GM19035 (cell line): ENCODE measurements around the gene RNF5.
"Not testable (repeated sequence)": the region's sequence is repeated elsewhere in the genome, so short reads cannot be mapped to it uniquely, and the experiment has no call there.

Source experiments
- ATAC-seq: cut with Tn5 transposase; IDR thresholded peaks from one replicate; pipeline ENCODE4 v1.9.1; 2021; ENCODE audit not compliant: unreplicated experiment

Gene RNF5, protein sequence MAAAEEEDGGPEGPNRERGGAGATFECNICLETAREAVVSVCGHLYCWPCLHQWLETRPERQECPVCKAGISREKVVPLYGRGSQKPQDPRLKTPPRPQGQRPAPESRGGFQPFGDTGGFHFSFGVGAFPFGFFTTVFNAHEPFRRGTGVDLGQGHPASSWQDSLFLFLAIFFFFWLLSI

GRCh38 chr6:32177788-32178546, at the start of gene RNF5:
Gene RNF5, plus strand, starts transcription at chr6:32178405. Its CDS starts 107 bp downstream, at chr6:32178512.
- peak; percentile 78 for ATAC-seq

DNA sequence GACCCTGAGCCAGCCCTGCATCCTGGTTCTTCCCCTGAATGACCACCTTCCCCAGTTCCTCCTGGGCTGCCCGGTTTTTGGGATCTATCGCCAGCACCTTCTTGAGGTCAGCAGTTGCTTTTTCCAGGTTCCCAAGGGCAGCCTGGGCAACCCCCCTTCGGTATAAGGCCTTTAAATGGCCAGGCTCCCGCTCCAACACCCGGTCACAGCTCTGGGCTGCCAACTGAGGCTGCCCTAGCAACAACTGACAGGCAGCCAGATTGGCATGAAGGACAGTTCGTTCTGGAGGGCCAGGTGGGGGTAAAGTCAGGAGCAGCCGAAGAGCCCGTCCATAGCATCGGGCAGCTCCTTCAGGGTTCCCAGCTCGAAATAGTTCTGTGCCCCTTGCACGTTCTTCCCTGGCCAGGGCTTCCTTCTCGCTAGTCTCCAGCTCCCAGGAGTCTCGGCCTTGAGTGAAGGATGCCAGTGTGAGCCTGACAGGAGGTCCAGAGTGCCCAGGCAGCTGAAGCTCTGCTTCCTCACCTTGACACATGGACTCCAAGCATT, 49.4 kb upstream of the RNF5 start:
- no peak for ATAC-seq

DNA sequence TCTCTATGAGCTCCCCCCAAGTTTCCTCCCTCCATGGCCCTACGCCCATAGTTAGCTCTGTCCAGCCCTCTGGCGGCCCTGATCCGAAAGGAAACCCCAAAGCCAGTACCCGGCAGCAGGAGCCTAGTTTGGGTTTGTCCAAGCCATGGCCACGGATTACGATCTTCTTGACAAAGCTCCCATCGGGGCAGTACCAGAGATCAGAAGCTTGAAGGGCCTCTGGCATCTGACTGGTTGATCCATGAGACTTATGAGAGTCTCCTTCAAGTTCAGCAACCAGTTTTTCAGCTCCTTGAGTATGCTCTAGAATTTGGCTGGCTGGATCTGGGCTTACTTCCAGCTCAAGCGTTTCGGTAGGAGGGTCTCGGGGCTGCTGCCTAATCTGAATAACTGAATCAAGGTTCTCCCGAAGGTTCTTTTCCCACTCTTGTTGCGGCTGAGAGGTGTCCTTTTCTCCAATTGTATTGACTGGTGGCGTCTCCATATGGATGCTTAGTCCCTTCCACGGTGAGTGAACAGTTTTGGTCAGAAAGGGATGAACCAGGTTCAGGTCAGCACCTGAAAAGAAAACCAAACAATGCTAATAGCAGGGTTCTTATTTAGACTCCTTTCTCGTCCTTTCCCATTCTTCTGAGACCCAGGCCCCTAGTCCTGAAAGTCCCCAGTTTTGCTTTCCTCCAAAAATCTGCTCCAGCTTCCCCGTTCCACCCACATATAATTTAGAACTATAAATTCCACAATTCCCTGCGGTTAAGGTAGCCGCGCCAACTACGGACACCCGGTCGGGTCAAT, 48.7 kb upstream of the RNF5 start:
- ATAC-seq, result peak; percentile 11

DNA sequence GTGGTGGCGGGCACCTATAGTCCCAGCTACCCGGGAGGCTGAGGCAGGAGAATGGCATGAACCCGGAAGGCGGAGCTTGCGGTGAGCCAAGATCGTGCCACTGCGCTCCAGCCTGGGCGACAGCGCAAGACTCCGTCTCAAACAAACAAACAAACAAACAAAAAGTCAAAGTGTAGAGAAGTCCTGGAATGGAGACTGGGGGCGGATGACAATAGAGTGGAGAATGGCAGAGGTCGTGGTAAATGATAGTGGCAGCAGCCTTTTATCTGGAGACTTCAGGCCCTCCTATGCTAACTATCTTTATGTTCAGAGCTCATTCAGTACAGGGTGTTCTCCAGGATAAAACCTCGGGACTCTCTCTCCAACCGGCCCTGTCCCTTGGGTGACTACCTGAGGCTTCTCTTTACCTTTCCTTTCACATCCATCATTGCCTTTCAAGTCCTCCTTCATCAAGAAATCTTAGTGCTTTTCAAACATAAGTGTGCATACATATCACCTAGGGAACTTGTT, 46.7 kb upstream of the RNF5 start:
- ATAC-seq, result no peak

DNA sequence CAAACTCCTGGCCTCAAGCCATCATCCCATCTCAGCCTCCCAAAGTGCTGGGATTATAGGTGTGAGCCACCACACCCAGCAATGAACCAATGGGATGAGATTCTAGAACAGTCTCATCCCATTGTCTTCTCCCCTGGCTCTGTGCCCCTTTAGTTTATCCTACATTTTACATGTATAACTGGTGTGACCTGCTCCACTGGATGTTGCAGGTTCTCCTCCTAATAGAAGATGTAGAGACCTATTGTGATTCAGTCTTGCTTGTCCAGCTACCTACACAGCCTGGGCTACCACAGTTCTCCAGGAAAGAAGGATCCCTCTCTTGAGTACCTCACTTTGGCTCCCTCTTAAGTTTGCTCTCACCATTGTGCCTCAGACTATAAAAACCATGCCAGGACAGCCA, 46.1 kb upstream of the RNF5 start:
- ATAC-seq, result no peak

DNA sequence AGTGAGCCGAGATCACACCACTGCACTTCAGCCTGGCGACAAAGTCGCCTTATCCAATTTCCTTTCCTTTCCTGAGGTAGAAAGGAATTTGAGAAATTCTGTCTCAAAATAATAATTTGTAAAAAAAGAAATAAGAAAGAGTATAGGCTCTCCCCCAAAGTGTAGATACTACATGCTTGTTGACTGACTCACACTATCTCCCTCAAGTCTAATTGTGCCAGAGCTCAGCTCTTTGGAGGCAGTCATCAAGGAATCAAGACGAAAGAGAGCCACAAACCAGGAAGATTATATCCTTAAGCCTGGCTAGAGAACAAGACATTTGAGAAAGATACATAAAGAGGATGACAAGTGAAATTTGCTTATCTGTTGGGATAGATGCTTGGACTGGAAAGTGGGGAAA, 44.4 kb upstream of the RNF5 start:
- ATAC-seq, result no peak

DNA sequence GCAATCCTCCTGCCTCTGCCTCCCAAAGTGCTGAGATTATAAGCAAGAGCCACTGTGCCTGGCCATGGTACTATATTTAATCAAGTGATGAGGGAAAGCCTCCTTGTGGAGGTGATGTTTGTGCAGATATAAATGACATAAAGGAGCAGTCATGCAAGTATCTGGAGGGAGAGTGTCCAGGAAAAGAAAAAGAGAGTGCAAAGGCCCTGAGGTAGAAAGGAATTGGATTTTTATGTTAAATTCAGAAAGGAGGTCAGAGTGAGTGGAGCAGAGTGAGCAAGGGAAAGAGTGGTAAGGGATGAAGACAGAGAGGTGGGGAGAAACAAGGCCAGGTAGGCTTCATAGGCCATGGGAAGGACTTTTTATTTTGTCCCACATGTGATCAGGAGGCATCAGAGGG, 40.8 kb upstream of the RNF5 start:
- ATAC-seq, result no peak

DNA sequence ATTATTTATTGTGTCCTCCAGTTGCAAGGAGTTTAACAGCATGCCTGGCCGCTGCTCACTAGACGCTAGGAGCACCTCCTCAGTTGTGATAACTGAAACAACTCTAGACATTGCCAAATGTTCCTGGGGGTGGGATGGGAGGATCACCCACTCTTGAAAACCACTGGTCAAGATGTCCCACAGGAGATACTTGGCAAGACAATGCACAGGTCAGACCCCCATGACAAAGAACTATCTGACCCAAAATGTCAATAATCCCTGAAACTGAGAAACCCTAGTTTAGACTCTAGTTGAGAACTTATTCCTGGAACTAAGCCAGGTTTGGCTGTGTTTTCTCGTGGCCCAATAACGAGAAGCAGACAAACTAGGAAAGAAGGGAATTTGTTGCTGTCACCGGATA, 38.6 kb upstream of the RNF5 start:
- ATAC-seq, result no peak

GRCh38 chr6:32140420-32141046, 37.7 kb upstream of the RNF5 start:
- no peak for ATAC-seq

- not testable (repeated sequence) for ATAC-seq
Observed at GRCh38 chr6:32144238-32144637, 34.0 kb upstream of the RNF5 start.

DNA sequence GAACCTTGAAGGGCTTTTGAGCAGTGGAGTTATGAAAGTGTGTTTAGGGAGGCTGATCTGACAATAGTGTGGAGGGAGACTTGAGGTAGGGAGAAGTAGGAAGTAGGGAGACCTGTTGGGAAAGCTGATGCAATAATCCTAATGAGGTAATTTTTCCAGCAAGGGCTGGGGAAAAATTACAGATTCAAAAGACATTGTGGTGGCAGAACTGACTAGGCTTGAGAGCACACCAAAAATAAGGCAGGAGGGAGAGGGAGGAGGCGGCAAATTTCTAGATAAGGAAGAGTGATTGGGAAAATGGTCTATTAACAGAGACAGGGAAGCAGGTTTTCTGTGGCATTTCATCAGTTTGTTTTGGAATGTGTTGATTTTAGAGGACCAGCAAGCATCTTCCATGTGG, 31.9 kb upstream of the RNF5 start:
- no peak for ATAC-seq

- ATAC-seq, result no peak
Observed at GRCh38 chr6:32146687-32147086, 31.5 kb upstream of the RNF5 start.

GRCh38 chr6:32147401-32148132, 30.6 kb upstream of the RNF5 start:
- ATAC-seq, result no peak

DNA sequence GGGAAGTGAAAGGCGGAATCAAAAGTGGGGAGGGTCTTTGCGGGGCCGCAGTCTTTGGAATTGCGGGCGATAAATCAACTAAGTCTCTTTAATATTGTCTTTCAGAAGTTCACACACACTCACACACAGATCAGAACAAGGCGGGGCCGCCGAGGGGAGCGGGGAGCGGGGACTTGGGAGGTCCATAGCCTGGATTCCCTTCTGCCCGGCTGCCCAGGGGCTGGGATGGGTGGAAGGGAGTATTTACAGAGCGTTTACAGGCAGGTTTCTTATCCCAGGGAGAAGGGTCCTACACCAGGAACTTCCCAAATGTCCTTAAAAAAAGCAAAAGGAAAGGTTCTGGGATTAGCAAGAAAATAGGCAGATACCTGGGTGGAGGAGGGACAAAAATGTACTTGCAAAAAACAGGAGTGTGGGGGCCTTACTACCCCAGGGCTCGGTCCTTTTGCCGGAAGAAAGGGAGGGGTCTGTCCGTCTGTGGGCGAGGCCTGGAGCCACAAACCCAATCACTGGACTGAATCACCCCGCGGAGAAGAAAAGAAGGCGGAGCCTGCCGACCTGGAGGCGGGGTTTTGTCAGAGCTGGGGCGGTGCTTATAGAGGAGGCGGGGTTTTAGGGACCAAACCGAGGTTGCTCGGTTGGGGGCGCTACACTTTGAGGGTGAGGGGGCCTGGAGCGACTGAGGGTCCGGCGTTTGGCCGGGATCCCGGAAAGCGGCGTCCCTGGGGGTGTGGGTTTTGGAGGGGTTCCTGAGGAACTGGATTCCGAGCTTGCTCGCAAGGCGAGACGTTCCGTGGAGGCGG, 29.7 kb upstream of the RNF5 start:
- no peak for ATAC-seq

DNA sequence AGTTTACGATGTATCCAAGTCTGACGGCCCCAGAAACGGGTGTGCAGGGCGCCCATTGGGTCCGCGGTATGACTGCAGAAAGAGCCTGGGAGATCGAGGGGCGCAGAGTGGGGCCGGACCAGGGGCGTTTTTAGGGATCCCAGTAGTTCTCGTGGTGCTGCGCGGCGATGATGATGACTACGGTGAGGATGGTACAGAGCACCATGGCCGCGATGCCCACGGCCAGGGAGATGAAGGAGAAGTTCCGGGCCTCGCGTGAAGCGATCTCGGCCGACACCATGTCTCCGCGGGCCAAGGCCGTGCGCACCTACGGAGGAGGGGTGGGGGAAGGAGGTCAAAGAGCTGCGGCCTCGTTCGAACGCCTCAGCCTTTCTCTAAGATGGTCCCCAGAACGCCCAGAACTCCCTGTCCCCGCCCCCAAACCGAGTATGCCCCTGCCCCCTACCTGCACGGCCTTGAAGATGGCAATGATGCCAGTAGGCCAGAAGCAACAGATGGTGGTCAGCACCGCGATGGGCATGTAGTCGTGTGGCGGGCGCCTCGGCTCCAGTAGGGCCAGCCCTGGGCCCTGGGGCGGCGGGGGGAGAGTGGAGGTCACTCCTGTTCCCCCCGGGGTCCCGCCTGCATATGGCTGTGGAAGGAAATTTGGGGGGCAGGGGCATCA, 29.0 kb upstream of the RNF5 start:
- no peak for ATAC-seq

DNA sequence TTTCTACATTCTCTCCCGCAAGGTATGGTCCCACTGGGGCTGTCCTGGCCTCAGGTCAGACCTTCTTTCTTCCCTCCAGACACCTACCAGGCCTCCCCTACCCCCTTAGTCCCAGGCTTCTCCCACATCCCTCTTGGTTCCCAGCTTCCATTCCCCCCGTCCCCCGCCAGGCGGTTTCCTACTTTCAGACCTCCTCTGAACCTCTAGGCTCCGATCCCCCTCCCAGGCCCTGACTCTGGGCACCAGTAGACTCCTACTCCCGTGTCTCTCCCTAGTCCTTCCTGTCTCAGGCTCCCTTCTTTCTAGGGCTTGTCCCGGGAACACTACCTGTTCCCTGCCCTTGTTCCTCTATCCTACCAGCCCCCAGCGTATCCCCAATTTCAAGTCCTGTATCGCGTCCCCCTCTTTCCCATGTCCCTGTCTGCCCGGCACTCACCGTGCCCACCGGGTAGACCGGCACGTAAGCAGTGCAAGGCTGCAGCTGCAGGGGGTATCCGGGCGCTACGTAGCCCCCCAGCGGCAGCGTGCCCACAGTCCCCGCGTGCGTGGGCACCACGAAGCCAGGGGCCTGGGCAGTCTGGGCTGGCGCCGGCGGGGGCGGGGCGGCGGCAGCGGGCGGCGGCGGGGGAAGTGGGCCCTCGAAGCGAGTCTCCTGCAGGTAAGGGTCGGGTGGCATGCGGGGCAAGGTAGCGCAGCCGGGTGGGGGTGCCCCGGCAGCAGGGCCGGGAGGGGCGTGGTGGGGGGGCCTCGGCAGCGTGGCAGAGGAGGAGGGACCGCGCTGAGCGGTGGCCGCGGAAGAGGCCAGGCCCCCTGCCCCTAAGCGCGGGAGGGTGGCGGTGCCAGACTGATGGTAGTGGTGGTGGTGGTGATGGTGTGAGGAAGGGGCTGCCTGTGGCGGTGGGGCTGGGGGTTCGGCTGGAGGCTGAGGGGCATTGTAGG, 28.0 kb upstream of the RNF5 start:
- no peak for ATAC-seq

GRCh38 chr6:32151181-32151862, 26.9 kb upstream of the RNF5 start:
- ATAC-seq, result no peak
